IMR-90 (cell line): ENCODE measurements around the gene ACTN2. TPM values are rescaled to one million over a fixed set of nuclear protein-coding genes. Genes with fewer than 3 reads are reported as not detected.

Experiments
- ATAC-seq: fragments of 200-7000 bp; cut with Tn5 transposase; 2 replicates; pipeline ENCODE4 v1.9.1; 2020; ENCODE audit warnings: low read depth, mild to moderate bottlenecking, moderate library complexity
- BruUV-seq: library from RNA; stranded (reverse); fragments of 400-500 nt; replicated peaks from 2 replicates; lab custom pipeline; 2021; lab: Mats Ljungman, UMichigan
- CTCF ChIA-PET: fragments of 300-600 bp; formaldehyde crosslinking; extraction: SDS; loops from one replicate; lab custom pipeline; 2021; ENCODE audit warnings: antibody characterized with exemption; lab: Yijun Ruan, JAX
- POLR2A ChIA-PET: fragments of 300-600 bp; sonication (Branson Sonifier 250); formaldehyde crosslinking; loops from one replicate; lab custom pipeline; 2022; ENCODE audit warnings: antibody characterized with exemption; ENCODE audit not compliant: unreplicated experiment; lab: Charles Lee
- DNase-seq: peaks from one replicate; pipeline ENCODE4 v3.0.0; 2013
- H2AFZ ChIP-seq: replicated peaks from 2 replicates; pipeline ENCODE3; 2013; ENCODE audit warnings: low read length, mild to moderate bottlenecking; ENCODE audit not compliant: poor library complexity
- H2AK5ac ChIP-seq: 2 replicates; pipeline ENCODE4 v1.6.1; 2013; ENCODE audit warnings: low read depth, low read length, inconsistent platforms
- H2AK9ac ChIP-seq: replicated peaks from 2 replicates; pipeline ENCODE3; 2013; ENCODE audit warnings: mild to moderate bottlenecking, low read depth, low read length, moderate library complexity; ENCODE audit not compliant: poor library complexity
- H2BK120ac ChIP-seq: 2 replicates; pipeline ENCODE4 v1.6.1; 2013; ENCODE audit warnings: low read depth, low read length, inconsistent platforms
- H2BK15ac ChIP-seq: 3 replicates; pipeline ENCODE4 v1.6.1; 2013; ENCODE audit warnings: low read depth, low read length, inconsistent platforms
- H2BK20ac ChIP-seq: 2 replicates; pipeline ENCODE4 v1.6.1; 2013; ENCODE audit warnings: low read depth, mild to moderate bottlenecking, inconsistent platforms, low read length, moderate library complexity
- H2BK5ac ChIP-seq: 2 replicates; pipeline ENCODE4 v1.6.1; 2013; ENCODE audit warnings: mild to moderate bottlenecking, low read depth, low read length, inconsistent platforms; ENCODE audit not compliant: poor library complexity, severe bottlenecking
- H3K14ac ChIP-seq: replicated peaks from 2 replicates; pipeline ENCODE4 v1.6.1; 2013; ENCODE audit warnings: low read depth, low read length, inconsistent platforms
- H3K18ac ChIP-seq: 2 replicates; pipeline ENCODE4 v1.6.1; 2013; ENCODE audit warnings: low read depth, low read length, control low read depth
- H3K23ac ChIP-seq: 2 replicates; pipeline ENCODE4 v1.6.1; 2013; ENCODE audit warnings: low read depth, low read length, inconsistent platforms
- H3K27ac ChIP-seq: 2 replicates; pipeline ENCODE4 v1.5.1; 2013; ENCODE audit warnings: mild to moderate bottlenecking, control low read depth, low read length; ENCODE audit not compliant: insufficient read depth
- H3K27me3 ChIP-seq: 2 replicates; pipeline ENCODE4 v1.6.1; 2013; ENCODE audit warnings: low read length; ENCODE audit not compliant: control insufficient read depth, insufficient read depth
- H3K36me3 ChIP-seq: 2 replicates; pipeline ENCODE4 v1.6.1; 2013; ENCODE audit warnings: low read length, mixed read lengths; ENCODE audit not compliant: control insufficient read depth, insufficient read depth
- H3K4ac ChIP-seq: 2 replicates; pipeline ENCODE4 v1.6.1; 2013; ENCODE audit warnings: low read depth, low read length, inconsistent platforms
- H3K4me1 ChIP-seq: 2 replicates; pipeline ENCODE4 v1.6.1; 2013; ENCODE audit warnings: low read length, mixed read lengths; ENCODE audit not compliant: control insufficient read depth, insufficient read depth
- H3K4me2 ChIP-seq: 2 replicates; pipeline ENCODE4 v1.6.1; 2013; ENCODE audit warnings: low read depth, mild to moderate bottlenecking, control low read depth, low read length, moderate library complexity
- H3K4me3 ChIP-seq: 2 replicates; pipeline ENCODE4 v1.5.1; 2013; ENCODE audit warnings: low read depth, mild to moderate bottlenecking, control low read depth, low read length, moderate library complexity; ENCODE audit not compliant: insufficient read depth
- H3K56ac ChIP-seq: 2 replicates; pipeline ENCODE4 v1.6.1; 2013; ENCODE audit warnings: low read length, inconsistent platforms; ENCODE audit not compliant: insufficient read depth; ENCODE audit errors: extremely low read depth
- H3K79me1 ChIP-seq, 2 experiments: 2 replicates each; pipeline ENCODE4 v1.6.1; 2013; ENCODE audit warnings: low read length in 2 of 2, inconsistent platforms in 1 of 2, low read depth in 1 of 2
- H3K9ac ChIP-seq: 2 replicates; pipeline ENCODE4 v1.6.1; 2013; ENCODE audit warnings: low read depth, low read length, control low read depth
- H3K9me1 ChIP-seq: 2 replicates; pipeline ENCODE4 v1.6.1; 2013; ENCODE audit warnings: low read length, inconsistent platforms; ENCODE audit not compliant: insufficient read depth
- H3K9me3 ChIP-seq: 2 replicates; pipeline ENCODE4 v1.6.1; 2013; ENCODE audit warnings: low read length; ENCODE audit not compliant: control insufficient read depth, insufficient read depth
- H4K20me1 ChIP-seq: 2 replicates; pipeline ENCODE4 v1.6.1; 2013; ENCODE audit warnings: low read length, inconsistent platforms; ENCODE audit not compliant: insufficient read depth
- H4K5ac ChIP-seq: 2 replicates; pipeline ENCODE4 v1.6.1; 2013; ENCODE audit warnings: mild to moderate bottlenecking, low read depth, low read length, control low read depth
- H4K8ac ChIP-seq, 2 experiments: 2 replicates each; pipeline ENCODE4 v1.6.1; 2013; ENCODE audit warnings: low read depth in 2 of 2, low read length in 2 of 2, control low read depth in 1 of 2, inconsistent platforms in 1 of 2
- H4K91ac ChIP-seq: 2 replicates; pipeline ENCODE4 v1.6.1; 2013; ENCODE audit warnings: low read depth, low read length, inconsistent platforms; ENCODE audit not compliant: insufficient read depth
- BHLHE40 ChIP-seq: fragments of 150-350 bp; IDR thresholded peaks from 2 replicates; pipeline ENCODE4 v1.6.1; 2016; ENCODE audit warnings: mild to moderate bottlenecking, low read depth, low read length
- CEBPB ChIP-seq: IDR thresholded peaks from 2 replicates; pipeline ENCODE4 v1.6.1; 2012; ENCODE audit warnings: low read depth, low read length, improper control_type of control experiment
- CHD1 ChIP-seq: IDR thresholded peaks from 2 replicates; pipeline ENCODE4 v1.6.1; 2012; ENCODE audit warnings: low read depth, low read length, improper control_type of control experiment
- FOS ChIP-seq: fragments of 150-350 bp; IDR thresholded peaks from 2 replicates; pipeline ENCODE4 v1.6.1; 2016; ENCODE audit warnings: low read depth, low read length
- MAFK ChIP-seq: IDR thresholded peaks from 2 replicates; pipeline ENCODE4 v1.6.1; 2012; ENCODE audit warnings: low read depth, low read length, improper control_type of control experiment
- MAZ ChIP-seq: IDR thresholded peaks from 2 replicates; pipeline ENCODE4 v1.6.1; 2012; ENCODE audit warnings: low read depth, mild to moderate bottlenecking, low read length, improper control_type of control experiment, moderate library complexity, borderline replicate concordance
- MXI1 ChIP-seq: IDR thresholded peaks from 2 replicates; pipeline ENCODE4 v1.6.1; 2012; ENCODE audit warnings: low read depth, mild to moderate bottlenecking, low read length, moderate library complexity, borderline replicate concordance
- NFE2L2 ChIP-seq: fragments of 150-350 bp; IDR thresholded peaks from 2 replicates; pipeline ENCODE4 v1.6.1; 2016; ENCODE audit warnings: low read depth, mild to moderate bottlenecking, low read length
- POLR2A ChIP-seq: IDR thresholded peaks from 2 replicates; pipeline ENCODE4 v1.6.1; 2012; ENCODE audit warnings: mild to moderate bottlenecking, low read depth, low read length
- RAD21 ChIP-seq: IDR thresholded peaks from 2 replicates; pipeline ENCODE4 v1.6.1; 2012; ENCODE audit warnings: low read length, improper control_type of control experiment
- RCOR1 ChIP-seq: IDR thresholded peaks from 2 replicates; pipeline ENCODE4 v1.6.1; 2012; ENCODE audit warnings: mild to moderate bottlenecking, low read length, improper control_type of control experiment; ENCODE audit not compliant: insufficient replicate concordance
- RFX5 ChIP-seq: IDR thresholded peaks from 2 replicates; pipeline ENCODE4 v1.8.0; 2012; ENCODE audit warnings: low read depth, mild to moderate bottlenecking, low read length, moderate library complexity
- SMC3 ChIP-seq: fragments of 150-350 bp; IDR thresholded peaks from 2 replicates; pipeline ENCODE4 v1.6.1; 2016; ENCODE audit warnings: low read depth, mild to moderate bottlenecking, antibody characterized with exemption, low read length, moderate library complexity
- WGBS, 2 experiments: methylation state at CpG; one replicate each; pipeline versions ENCODE4 v1.1.5 to v1.1.7; 2013; ENCODE audit warnings: missing lambda C conversion rate in 2 of 2; ENCODE audit not compliant: insufficient read length in 1 of 2; ENCODE audit errors: extremely low coverage in 2 of 2; 5-methylcytosine and 5-hydroxymethylcytosine counted together
- dilution Hi-C: fragments of 300-500 bp; cut with HindIII; formaldehyde crosslinking; loops from one replicate; pipeline ENCODE4 v1.14.3; 2018; ENCODE audit warnings: low sequenced_read_pairs; ENCODE audit not compliant: unreplicated experiment
- in situ Hi-C: fragments of 300-500 bp; cut with MboI; formaldehyde crosslinking; loops from 3 replicates; pipeline ENCODE4 v1.14.3; 2019; ENCODE audit warnings: low sequenced_read_pairs, inconsistent platforms, mixed read lengths
- intact Hi-C: fragments of 100-400 bp; cut with micrococcal nuclease; formaldehyde crosslinking; loops from 2 replicates; pipeline ENCODE4 v1.10.0; 2022
- polyA plus RNA-seq, 3 experiments: library from polyadenylated mRNA; depleted of rRNA; stranded (reverse); fragments of >200 nt; gene quantifications; 2 replicates each; pipeline ENCODE4 v1.2.3, GENCODE V29; 2012; ENCODE audit warnings: low replicate concordance in 1 of 3
- total RNA-seq: library from RNA; depleted of rRNA; stranded (reverse); fragments of >200 nt; gene quantifications from 2 replicates; pipeline ENCODE4 v1.2.3, GENCODE V29; 2012
- TF ChIP-seq, protein P1 (sequence below): fragments of 150-350 bp; IDR thresholded peaks from 2 replicates; pipeline ENCODE4 v1.6.1; 2017; ENCODE audit warnings: mild to moderate bottlenecking, antibody characterized with exemption, low read length, low read depth
- TF ChIP-seq, protein P2 (sequence below): conservative IDR thresholded peaks from 2 replicates; pipeline ENCODE4 v1.5.1; 2012; ENCODE audit warnings: mild to moderate bottlenecking, low read depth, low read length, improper control_type of control experiment
- TF ChIP-seq, protein P3 (sequence below): fragments of 150-350 bp; IDR thresholded peaks from 2 replicates; pipeline ENCODE4 v1.6.1; 2016; ENCODE audit warnings: low read depth, mild to moderate bottlenecking, low read length, moderate library complexity, borderline replicate concordance

The ACTN2 gene
- total and polyA plus RNA-seq, 2 of the 4 experiments (the other 2 are of a cell fraction) = under 0.01 TPM; not detected in 1

DNA sequence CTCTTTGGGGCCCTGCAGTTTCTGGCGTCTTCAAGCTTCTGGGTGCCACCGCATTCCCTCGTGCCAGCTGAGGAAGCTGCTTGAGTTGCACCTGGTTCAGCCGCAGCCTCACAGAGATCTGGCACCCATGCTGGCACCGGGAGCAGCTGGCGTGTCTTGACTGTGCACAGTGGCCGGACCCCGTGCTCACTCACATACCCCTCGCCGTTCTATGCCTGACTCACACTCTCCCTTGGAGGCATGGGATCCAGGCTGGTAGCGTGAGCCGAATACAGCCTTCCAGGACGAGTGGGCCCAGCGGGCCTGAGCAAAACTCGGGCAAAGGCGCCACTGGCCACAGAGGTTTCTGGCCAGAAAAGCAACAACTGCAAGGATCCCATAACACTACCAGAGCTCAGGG lies 100.2 kb downstream of the ACTN2 start:
- H3K9me3 ChIP-seq = no peaks in the 10 kb centered on the region
- in situ Hi-C loops (no loop called here), dilution Hi-C loops (no loop called here), intact Hi-C loops (no loop called here)
- H3K4me3 ChIP-seq = no peak overlapping the region
- TF ChIP-seq, protein P1, sequence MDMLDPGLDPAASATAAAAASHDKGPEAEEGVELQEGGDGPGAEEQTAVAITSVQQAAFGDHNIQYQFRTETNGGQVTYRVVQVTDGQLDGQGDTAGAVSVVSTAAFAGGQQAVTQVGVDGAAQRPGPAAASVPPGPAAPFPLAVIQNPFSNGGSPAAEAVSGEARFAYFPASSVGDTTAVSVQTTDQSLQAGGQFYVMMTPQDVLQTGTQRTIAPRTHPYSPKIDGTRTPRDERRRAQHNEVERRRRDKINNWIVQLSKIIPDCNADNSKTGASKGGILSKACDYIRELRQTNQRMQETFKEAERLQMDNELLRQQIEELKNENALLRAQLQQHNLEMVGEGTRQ = no peak
- no peak for TF ChIP-seq MAFK
- no peak for TF ChIP-seq CEBPB
- no peak for TF ChIP-seq NFE2L2
- no peak for TF ChIP-seq RCOR1
- no peak for TF ChIP-seq MXI1
- no peak for TF ChIP-seq POLR2A
- TF ChIP-seq, protein P2, sequence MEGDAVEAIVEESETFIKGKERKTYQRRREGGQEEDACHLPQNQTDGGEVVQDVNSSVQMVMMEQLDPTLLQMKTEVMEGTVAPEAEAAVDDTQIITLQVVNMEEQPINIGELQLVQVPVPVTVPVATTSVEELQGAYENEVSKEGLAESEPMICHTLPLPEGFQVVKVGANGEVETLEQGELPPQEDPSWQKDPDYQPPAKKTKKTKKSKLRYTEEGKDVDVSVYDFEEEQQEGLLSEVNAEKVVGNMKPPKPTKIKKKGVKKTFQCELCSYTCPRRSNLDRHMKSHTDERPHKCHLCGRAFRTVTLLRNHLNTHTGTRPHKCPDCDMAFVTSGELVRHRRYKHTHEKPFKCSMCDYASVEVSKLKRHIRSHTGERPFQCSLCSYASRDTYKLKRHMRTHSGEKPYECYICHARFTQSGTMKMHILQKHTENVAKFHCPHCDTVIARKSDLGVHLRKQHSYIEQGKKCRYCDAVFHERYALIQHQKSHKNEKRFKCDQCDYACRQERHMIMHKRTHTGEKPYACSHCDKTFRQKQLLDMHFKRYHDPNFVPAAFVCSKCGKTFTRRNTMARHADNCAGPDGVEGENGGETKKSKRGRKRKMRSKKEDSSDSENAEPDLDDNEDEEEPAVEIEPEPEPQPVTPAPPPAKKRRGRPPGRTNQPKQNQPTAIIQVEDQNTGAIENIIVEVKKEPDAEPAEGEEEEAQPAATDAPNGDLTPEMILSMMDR = no peak
- no peak for TF ChIP-seq MAZ
- TF ChIP-seq RFX5 = no peak
- no peak for TF ChIP-seq RAD21
- TF ChIP-seq SMC3 = no peak
- no peak for TF ChIP-seq BHLHE40
- TF ChIP-seq, protein P3, sequence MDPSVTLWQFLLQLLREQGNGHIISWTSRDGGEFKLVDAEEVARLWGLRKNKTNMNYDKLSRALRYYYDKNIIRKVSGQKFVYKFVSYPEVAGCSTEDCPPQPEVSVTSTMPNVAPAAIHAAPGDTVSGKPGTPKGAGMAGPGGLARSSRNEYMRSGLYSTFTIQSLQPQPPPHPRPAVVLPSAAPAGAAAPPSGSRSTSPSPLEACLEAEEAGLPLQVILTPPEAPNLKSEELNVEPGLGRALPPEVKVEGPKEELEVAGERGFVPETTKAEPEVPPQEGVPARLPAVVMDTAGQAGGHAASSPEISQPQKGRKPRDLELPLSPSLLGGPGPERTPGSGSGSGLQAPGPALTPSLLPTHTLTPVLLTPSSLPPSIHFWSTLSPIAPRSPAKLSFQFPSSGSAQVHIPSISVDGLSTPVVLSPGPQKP = no peak
- no peak for TF ChIP-seq FOS
- no peak for TF ChIP-seq CHD1
- H3K56ac ChIP-seq = no peak overlapping the region
- no peak overlapping the region for H3K27ac ChIP-seq
- no peak overlapping the region for H4K5ac ChIP-seq
- H3K14ac ChIP-seq = no peak overlapping the region
- H3K4me1 ChIP-seq = no peaks in the 10 kb centered on the region
- H3K23ac ChIP-seq = no peak overlapping the region
- H3K79me1 ChIP-seq = no peaks in the 10 kb centered on the region
- no peak overlapping the region for H3K9ac ChIP-seq
- H2BK15ac ChIP-seq = no peak overlapping the region
- no peaks in the 10 kb centered on the region for H4K20me1 ChIP-seq
- no peak overlapping the region for H2AK5ac ChIP-seq
- H2AFZ ChIP-seq = no peak overlapping the region
- CTCF ChIA-PET = no interaction called here
- H3K4ac ChIP-seq = no peak overlapping the region
- H2BK20ac ChIP-seq = no peak overlapping the region
- no peaks in the 10 kb centered on the region for H3K36me3 ChIP-seq
- no peaks in the 10 kb centered on the region for H3K27me3 ChIP-seq
- H2AK9ac ChIP-seq = no peak overlapping the region
- H3K9me1 ChIP-seq = no peaks in the 10 kb centered on the region
- no peak overlapping the region for H2BK5ac ChIP-seq
- no TSS peak for BruUV-seq
- H4K8ac ChIP-seq = no peak overlapping the region
- ATAC-seq (no peak), DNase-seq (no peak)
- no peak overlapping the region for H4K91ac ChIP-seq
- POLR2A ChIA-PET = no interaction called here
- no peak overlapping the region for H2BK120ac ChIP-seq
- H3K4me2 ChIP-seq = no peak overlapping the region
- no peak overlapping the region for H3K18ac ChIP-seq
- 81% methylated on average over 9 of the region's 16 CpGs; no CpG with 5 or more reads in 1 of the 2 experiments for WGBS, 2 experiments
